Muscle layer of colon (tissue), 2 donors: Measurements from ENCODE around the gene HOXA11.

Experiments used
- H3K27ac ChIP-seq: one replicate; pipeline ENCODE4 v1.7.0; 2013; ENCODE audit warnings: low read depth, mild to moderate bottlenecking, low read length, moderate library complexity
- H3K27me3 ChIP-seq, 2 donors: one replicate each; pipeline ENCODE4 v1.7.0; 2013; ENCODE audit warnings: low read length in 2 of 2, mild to moderate bottlenecking in 2 of 2; ENCODE audit not compliant: insufficient read depth in 2 of 2, control insufficient read depth in 1 of 2
- H3K36me3 ChIP-seq: one replicate; pipeline ENCODE4 v1.7.0; 2013; ENCODE audit warnings: mild to moderate bottlenecking, low read length; ENCODE audit not compliant: insufficient read depth
- H3K4me1 ChIP-seq: one replicate; pipeline ENCODE4 v1.7.0; 2013; ENCODE audit warnings: mild to moderate bottlenecking, low read length; ENCODE audit not compliant: insufficient read depth
- H3K4me3 ChIP-seq, 2 donors: one replicate each; pipeline ENCODE4 v1.7.0; 2013; ENCODE audit warnings: low read length in 2 of 2, low read depth in 1 of 2, mild to moderate bottlenecking in 1 of 2, moderate library complexity in 1 of 2
- H3K9ac ChIP-seq: one replicate; pipeline ENCODE4 v1.7.0; 2013; ENCODE audit warnings: low read length
- H3K9me3 ChIP-seq: one replicate; pipeline ENCODE4 v1.7.0; 2013; ENCODE audit warnings: mild to moderate bottlenecking, low read length
- donor health status: abdominal sarcoma.
- donor health status: Adenocarcinoma of cecum.

HOXA11 gene

GRCh38 chr7:27162561-27163287 lies 22.3 kb downstream of the HOXA11 start:
- Histone ChIP-seq H3K9me3 (no peaks in the 10 kb centered on the region), H3K27me3 (peaks cover 0 to 21% of the 10 kb centered on the region in 2 donors), H3K36me3 (no peaks in the 10 kb centered on the region), H3K4me1 (no peaks in the 10 kb centered on the region), H3K4me3 (peak overlapping the region; percentile 74 to 96), H3K27ac (peak overlapping the region; percentile 76), H3K9ac (peak overlapping the region; percentile 62)

- Histone ChIP-seq H3K27ac (peak overlapping the region; percentile 76), H3K9me3 (no peaks in the 10 kb centered on the region), H3K4me1 (peaks cover 5% of the 10 kb centered on the region), H3K9ac (no peak overlapping the region), H3K27me3 (peaks cover 0 to 20% of the 10 kb centered on the region in 2 donors), H3K4me3 (peak overlapping the region; percentile 74 to 96), H3K36me3 (no peaks in the 10 kb centered on the region)
Measured at GRCh38 chr7:27161721-27162560, 23.1 kb downstream of the HOXA11 start.

GRCh38 chr7:27161214-27161720 lies 23.8 kb downstream of the HOXA11 start:
- Histone ChIP-seq H3K9me3 (no peaks in the 10 kb centered on the region), H3K9ac (peak overlapping the region; percentile 14), H3K36me3 (no peaks in the 10 kb centered on the region), H3K27me3 (peaks cover 0 to 13% of the 10 kb centered on the region in 2 donors), H3K4me1 (peaks cover 6% of the 10 kb centered on the region), H3K27ac (peak overlapping the region; percentile 64), H3K4me3 (peak overlapping the region; percentile 38 to 71)

GRCh38 chr7:27160546-27161213 lies 24.4 kb downstream of the HOXA11 start:
- peaks cover 0 to 13% of the 10 kb centered on the region in 2 donors for H3K27me3 ChIP-seq

GRCh38 chr7:27160145-27160545 lies 24.9 kb downstream of the HOXA11 start:
- Histone ChIP-seq H3K4me1 (peaks cover 11% of the 10 kb centered on the region), H3K36me3 (no peaks in the 10 kb centered on the region), H3K9ac (no peak overlapping the region), H3K27me3 (peaks cover 0 to 17% of the 10 kb centered on the region in 2 donors), H3K9me3 (no peaks in the 10 kb centered on the region), H3K4me3 (peak overlapping the region; percentile 38 to 71), H3K27ac (peak overlapping the region; percentile 64)

More at GRCh38 chr7:27160546-27161213, 24.4 kb downstream of the HOXA11 start:
- Histone ChIP-seq H3K9ac (peak overlapping the region; percentile 14), H3K4me3 (peak overlapping the region; percentile 38 to 71), H3K9me3 (no peaks in the 10 kb centered on the region), H3K4me1 (peaks cover 6% of the 10 kb centered on the region), H3K27ac (peak overlapping the region; percentile 64), H3K36me3 (no peaks in the 10 kb centered on the region)

GRCh38 chr7:27159266-27160144 lies 25.5 kb downstream of the HOXA11 start:
- no peaks in the 10 kb centered on the region for H3K36me3 ChIP-seq
- H3K4me1 ChIP-seq: peaks cover 16% of the 10 kb centered on the region
- no peak overlapping the region for H3K9ac ChIP-seq
- no peaks in the 10 kb centered on the region for H3K9me3 ChIP-seq
- peaks cover 0 to 12% of the 10 kb centered on the region in 2 donors for H3K27me3 ChIP-seq
- H3K4me3 ChIP-seq: no peak overlapping the region
- no peak overlapping the region for H3K27ac ChIP-seq

- no peaks in the 10 kb centered on the region for H3K36me3 ChIP-seq
- H3K4me3 ChIP-seq: no peak overlapping the region
- peaks cover 23% of the 10 kb centered on the region for H3K4me1 ChIP-seq
- H3K9ac ChIP-seq: no peak overlapping the region
- H3K27ac ChIP-seq: no peak overlapping the region
- no peaks in the 10 kb centered on the region for H3K9me3 ChIP-seq
- H3K27me3 ChIP-seq: peaks cover 0 to 12% of the 10 kb centered on the region in 2 donors
Measured at GRCh38 chr7:27158436-27159265, 26.4 kb downstream of the HOXA11 start.

GRCh38 chr7:27157702-27158431 lies 27.2 kb downstream of the HOXA11 start:
- no peak overlapping the region for H3K27ac ChIP-seq
- H3K27me3 ChIP-seq: peaks cover 0 to 16% of the 10 kb centered on the region in 2 donors

GRCh38 chr7:27156916-27157701 lies 27.9 kb downstream of the HOXA11 start:
- Histone ChIP-seq H3K27ac (peak overlapping the region; percentile 98), H3K27me3 (peaks cover 0 to 19% of the 10 kb centered on the region in 2 donors), H3K4me3 (peak overlapping the region; percentile 82 to 96), H3K9ac (no peak overlapping the region), H3K36me3 (no peaks in the 10 kb centered on the region), H3K4me1 (peaks cover 32% of the 10 kb centered on the region), H3K9me3 (no peaks in the 10 kb centered on the region)

More at GRCh38 chr7:27157702-27158431, 27.2 kb downstream of the HOXA11 start:
- H3K4me3 ChIP-seq: no peak overlapping the region
- H3K4me1 ChIP-seq: peaks cover 31% of the 10 kb centered on the region
- no peaks in the 10 kb centered on the region for H3K36me3 ChIP-seq
- no peak overlapping the region for H3K9ac ChIP-seq
- no peaks in the 10 kb centered on the region for H3K9me3 ChIP-seq
